ENCODE results near the gene DDB1. TPM values are rescaled to one million over a fixed set of nuclear protein-coding genes. Genes with fewer than 3 reads are reported as not detected.
A peak's percentile ranks its signal among the peaks of the same experiment; 100 is the strongest.

The DDB1 gene
- total RNA-seq, 2 donors from 2014 or later = 154 to 189 TPM

DNA sequence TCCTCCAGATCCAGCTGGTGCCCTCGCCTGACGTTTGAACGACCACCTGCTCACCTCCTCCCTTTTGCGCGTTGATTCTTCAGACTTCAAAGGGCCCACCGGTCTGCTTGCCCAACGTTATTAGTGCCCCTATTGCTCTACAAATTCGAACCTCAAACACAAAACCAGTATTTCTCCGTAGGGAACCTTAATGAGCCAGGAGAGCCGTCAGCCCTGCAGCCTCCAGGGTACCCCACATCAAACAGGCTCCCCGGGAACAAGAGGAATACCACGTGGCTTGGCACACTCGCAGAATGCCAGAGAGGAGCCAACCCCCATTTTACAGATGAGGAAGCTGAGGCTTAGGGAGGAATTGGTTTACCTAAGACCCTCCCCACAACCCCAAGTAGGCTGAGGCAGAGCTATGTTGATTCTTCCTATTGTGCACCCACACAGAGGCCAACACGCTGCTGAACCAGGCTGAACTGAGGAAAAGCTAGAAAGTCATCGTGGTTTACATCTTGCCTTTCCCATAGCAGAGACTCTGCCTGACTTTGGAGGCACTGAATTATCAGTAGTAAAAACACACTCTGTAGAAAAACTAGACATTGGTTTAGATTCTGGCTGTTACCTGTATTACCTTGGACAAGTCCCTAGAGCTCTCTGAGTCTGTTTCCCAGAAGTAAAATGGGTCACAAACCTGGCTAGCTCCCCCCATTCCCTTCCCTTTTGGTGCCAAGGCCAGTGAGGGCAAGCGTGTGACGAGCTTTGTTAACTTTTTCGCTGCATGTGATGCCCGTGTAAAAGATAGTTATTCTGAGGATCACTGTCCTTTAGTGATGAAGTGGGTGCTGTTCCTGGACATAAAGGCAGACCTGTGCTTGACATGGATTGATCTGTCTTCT is 887 bp upstream of the DDB1 start:
- Histone ChIP-seq H3K36me3 (no peaks in the 10 kb centered on the region), H3K27ac (peak overlapping the region; percentile 87), H3K9me3 (no peaks in the 10 kb centered on the region), H3K4me3 (peak overlapping the region; percentile 88), H3K27me3 (no peaks in the 10 kb centered on the region), H3K4me1 (peaks cover 7% of the 10 kb centered on the region), H3K9ac (ENCODE audit: low read depth in 2 of 2, low read length in 2 of 2) (peak overlapping the region; percentile 94 to 96)
- no peak for DNase-seq
- intact Hi-C loops (cut with DNase I) = no loop called here
- TF ChIP-seq CTCF (IDR thresholded peaks at IDR 0.05) = no peak

DNA sequence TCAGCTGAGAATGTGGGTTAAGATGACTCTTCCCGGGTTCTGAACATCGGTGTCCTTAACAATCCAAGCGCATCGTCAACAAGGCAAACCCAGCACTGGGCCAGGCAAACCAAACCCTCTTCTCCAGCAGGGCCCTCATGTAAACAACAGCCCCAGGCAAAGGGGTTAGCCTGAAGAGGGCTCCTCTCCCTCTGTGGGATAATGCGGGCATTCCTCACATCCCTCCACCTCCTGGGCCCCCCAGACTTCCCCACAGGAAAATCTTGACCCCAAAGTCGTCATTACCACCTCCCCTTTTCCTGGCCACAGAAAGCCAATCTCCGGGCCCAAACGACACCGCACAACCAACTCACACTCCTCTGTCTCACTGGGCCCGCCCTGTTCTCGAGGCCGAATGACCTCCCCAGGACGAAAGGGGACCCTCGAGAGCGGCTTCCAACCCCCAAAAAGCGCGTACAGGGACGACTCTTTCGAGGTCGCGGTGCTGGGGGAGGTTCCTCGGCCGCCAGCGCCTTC is 566 bp downstream of the DDB1 start:
- intact Hi-C loops (cut with DNase I) = no loop called here
- Histone ChIP-seq H3K4me3 (peak overlapping the region; percentile 88), H3K4me1 (peaks cover 7% of the 10 kb centered on the region), H3K9ac (ENCODE audit: low read depth in 2 of 2, low read length in 2 of 2) (peak overlapping the region; percentile 94 to 96), H3K36me3 (no peaks in the 10 kb centered on the region), H3K9me3 (no peaks in the 10 kb centered on the region), H3K27ac (peak overlapping the region; percentile 87), H3K27me3 (no peaks in the 10 kb centered on the region)
- no peak for DNase-seq
- TF ChIP-seq CTCF (IDR thresholded peaks at IDR 0.05) = no peak

- H3K9me3 ChIP-seq = no peaks in the 10 kb centered on the region
- intact Hi-C loops (cut with DNase I) = no loop called here
- peak overlapping the region in 1 of 2 donors; percentile 96 for H3K9ac ChIP-seq (ENCODE audit: low read depth in 2 of 2, low read length in 2 of 2)
- no peak overlapping the region for H3K27ac ChIP-seq
- peak overlapping the region; percentile 88 for H3K4me3 ChIP-seq
- no peak for TF ChIP-seq CTCF (IDR thresholded peaks at IDR 0.05)
- no peaks in the 10 kb centered on the region for H3K36me3 ChIP-seq
- H3K27me3 ChIP-seq = no peaks in the 10 kb centered on the region
- H3K4me1 ChIP-seq = peaks cover 7% of the 10 kb centered on the region
- DNase-seq = no peak
Observed at GRCh38 chr11:61331651-61332050, 1.3 kb downstream of the DDB1 start.

DNA sequence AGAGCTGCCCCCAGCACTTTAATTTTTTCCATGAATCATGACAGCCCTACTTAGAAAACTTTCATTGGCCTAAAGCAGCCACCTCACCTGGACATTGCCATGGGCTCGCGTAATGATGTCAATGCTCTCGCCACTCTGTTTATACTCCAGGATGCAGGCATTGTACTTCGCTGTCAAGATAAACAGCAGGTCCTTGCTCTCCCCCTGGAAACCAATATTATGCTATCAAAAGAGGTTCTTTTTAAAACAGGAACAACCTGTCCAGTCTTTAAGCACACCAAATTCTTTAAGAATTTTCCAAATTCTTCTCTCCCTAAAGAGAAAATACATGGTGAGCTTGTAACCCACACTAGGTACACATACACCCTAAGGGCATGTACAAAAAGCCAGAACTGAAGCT is 3.0 kb downstream of the DDB1 start:
- Histone ChIP-seq H3K9me3 (no peaks in the 10 kb centered on the region), H3K4me3 (no peak overlapping the region), H3K4me1 (peaks cover 7% of the 10 kb centered on the region), H3K36me3 (peaks cover 7% of the 10 kb centered on the region), H3K27ac (no peak overlapping the region), H3K9ac (ENCODE audit: low read depth in 2 of 2, low read length in 2 of 2) (no peak overlapping the region), H3K27me3 (no peaks in the 10 kb centered on the region)
- DNase-seq = no peak
- intact Hi-C loops (cut with DNase I) = no loop called here
- no peak for TF ChIP-seq CTCF (IDR thresholded peaks at IDR 0.05)

- no peaks in the 10 kb centered on the region for H3K9me3 ChIP-seq
- H3K27me3 ChIP-seq = no peaks in the 10 kb centered on the region
- TF ChIP-seq CTCF (IDR thresholded peaks at IDR 0.05) = no peak
- H3K9ac ChIP-seq (ENCODE audit: low read depth in 2 of 2, low read length in 2 of 2) = no peak overlapping the region
- DNase-seq = no peak
- no peak overlapping the region for H3K27ac ChIP-seq
- intact Hi-C loops (cut with DNase I) = no loop called here
- peaks cover 7% of the 10 kb centered on the region for H3K4me1 ChIP-seq
- H3K4me3 ChIP-seq = no peak overlapping the region
- H3K36me3 ChIP-seq = peaks cover 15% of the 10 kb centered on the region
Observed at GRCh38 chr11:61328351-61328750, 4.6 kb downstream of the DDB1 start.
